Uterus (tissue), 4 donors: ENCODE data around the gene NOP16. TPM values are rescaled to one million over a fixed set of nuclear protein-coding genes. Genes with fewer than 3 reads are reported as not detected.

ENCODE experiments used
- DNase-seq, 2 donors: peaks; one replicate each; pipeline ENCODE4 v3.0.0-alpha.2; 2019 to 2020
- H3K27ac ChIP-seq, 2 donors: fragments of 200-600 bp; sonication (generic); 1 replicate in 1 of 2; 2 replicates in 1 of 2; pipeline ENCODE4 v1.5.1; 2016 to 2018
- H3K27me3 ChIP-seq, 2 donors: fragments of 200-600 bp; sonication (generic); one replicate each; pipeline ENCODE4 v1.5.1; 2018 to 2019; ENCODE audit warnings: control low read depth in 1 of 2
- H3K36me3 ChIP-seq, 2 donors: fragments of 200-600 bp; sonication (generic); one replicate each; pipeline ENCODE4 v1.5.1; 2019; ENCODE audit warnings: control low read depth in 1 of 2
- H3K4me1 ChIP-seq, 2 donors: fragments of 200-600 bp; sonication (generic); one replicate each; pipeline ENCODE4 v1.5.1; 2018 to 2019; ENCODE audit warnings: control low read depth in 1 of 2
- H3K4me3 ChIP-seq, 2 donors: fragments of 200-600 bp; sonication (generic); 1 replicate in 1 of 2; 2 replicates in 1 of 2; pipeline ENCODE4 v1.5.1; 2018 to 2019; ENCODE audit warnings: mild to moderate bottlenecking in 1 of 2
- H3K9me3 ChIP-seq, 2 donors: fragments of 200-600 bp; sonication (generic); one replicate each; pipeline ENCODE4 v1.5.1; 2019; ENCODE audit warnings: control low read depth in 1 of 2
- POLR2A ChIP-seq, 2 donors: fragments of 450-650 bp; IDR thresholded peaks; one replicate each; pipeline ENCODE4 v1.6.1; 2016; ENCODE audit warnings: antibody characterized with exemption in 2 of 2, mild to moderate bottlenecking in 1 of 2, moderate library complexity in 1 of 2
- intact Hi-C: fragments of 100-400 bp; cut with DNase I; formaldehyde crosslinking; loops from one replicate; pipeline ENCODE4 v1.15.1; 2023; ENCODE audit warnings: low total_unique reads
- total RNA-seq, 4 donors: library from RNA; depleted of rRNA in 3 of 4; stranded (reverse); fragments of >200 nt in 3 of 4; gene quantifications; one replicate each; pipeline versions ENCODE4 v1.1.0 to v1.2.4, GENCODE V29; 2014 to 2023
- TF ChIP-seq, protein P1 (sequence below), 4 experiments: fragments of 200-600 bp in 2 of 4; fragments of 450-650 bp in 2 of 4; sonication (generic) in 2 of 4; IDR thresholded peaks; one replicate each; pipeline ENCODE4 v1.5.1; 2016 to 2019; ENCODE audit warnings: antibody characterized with exemption in 4 of 4, mild to moderate bottlenecking in 2 of 4, moderate library complexity in 1 of 4
- donor health status: DM: yes; HTN: yes; CAD: no.

Gene NOP16
- total RNA-seq, 4 donors from 2014 or later, result 0.51 to 17.8 (median 7.9) TPM

DNA sequence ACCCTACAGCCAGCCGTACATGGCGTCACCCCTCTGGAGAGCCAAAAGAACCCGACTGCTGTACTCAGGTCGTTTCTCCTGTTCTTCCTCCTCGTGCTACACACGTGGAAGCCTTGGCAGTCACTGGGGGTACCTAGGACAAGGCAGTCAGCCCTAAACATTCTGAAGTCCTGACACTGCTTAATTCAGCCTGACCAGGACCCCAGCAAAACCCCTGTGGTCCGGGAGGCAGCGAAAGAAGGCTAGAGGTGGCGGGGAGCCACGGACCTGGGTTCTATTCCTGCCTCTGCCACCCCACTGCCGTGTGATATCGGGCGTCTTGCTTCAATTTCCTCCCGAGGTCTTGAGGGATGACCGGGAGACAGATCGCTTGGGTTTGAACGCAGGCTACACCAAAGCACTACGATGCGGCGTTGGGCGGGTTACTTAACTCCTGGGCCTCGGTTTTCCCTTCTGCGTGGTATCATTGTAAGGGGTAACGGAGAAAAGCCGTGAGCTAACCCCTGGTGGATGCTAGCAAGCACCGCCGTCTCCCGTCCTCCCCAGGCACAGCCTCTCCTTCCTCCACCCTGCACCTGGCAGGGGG lies 23.5 kb downstream of the NOP16 start:
- H3K4me3 ChIP-seq, result peak overlapping the region; percentile 34 to 70
- TF ChIP-seq POLR2A (IDR thresholded peaks at IDR 0.05), result no peak
- TF ChIP-seq, protein P1, sequence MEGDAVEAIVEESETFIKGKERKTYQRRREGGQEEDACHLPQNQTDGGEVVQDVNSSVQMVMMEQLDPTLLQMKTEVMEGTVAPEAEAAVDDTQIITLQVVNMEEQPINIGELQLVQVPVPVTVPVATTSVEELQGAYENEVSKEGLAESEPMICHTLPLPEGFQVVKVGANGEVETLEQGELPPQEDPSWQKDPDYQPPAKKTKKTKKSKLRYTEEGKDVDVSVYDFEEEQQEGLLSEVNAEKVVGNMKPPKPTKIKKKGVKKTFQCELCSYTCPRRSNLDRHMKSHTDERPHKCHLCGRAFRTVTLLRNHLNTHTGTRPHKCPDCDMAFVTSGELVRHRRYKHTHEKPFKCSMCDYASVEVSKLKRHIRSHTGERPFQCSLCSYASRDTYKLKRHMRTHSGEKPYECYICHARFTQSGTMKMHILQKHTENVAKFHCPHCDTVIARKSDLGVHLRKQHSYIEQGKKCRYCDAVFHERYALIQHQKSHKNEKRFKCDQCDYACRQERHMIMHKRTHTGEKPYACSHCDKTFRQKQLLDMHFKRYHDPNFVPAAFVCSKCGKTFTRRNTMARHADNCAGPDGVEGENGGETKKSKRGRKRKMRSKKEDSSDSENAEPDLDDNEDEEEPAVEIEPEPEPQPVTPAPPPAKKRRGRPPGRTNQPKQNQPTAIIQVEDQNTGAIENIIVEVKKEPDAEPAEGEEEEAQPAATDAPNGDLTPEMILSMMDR (IDR thresholded peaks at IDR 0.05), result no peak
- no peak for DNase-seq
- no peaks in the 10 kb centered on the region for H3K36me3 ChIP-seq
- peak overlapping the region; percentile 44 to 76 for H3K27ac ChIP-seq
- intact Hi-C loops, result no loop called here
- no peaks in the 10 kb centered on the region for H3K9me3 ChIP-seq
- peaks cover 0 to under 1% of the 10 kb centered on the region in 2 donors for H3K4me1 ChIP-seq
- H3K27me3 ChIP-seq, result no peaks in the 10 kb centered on the region

DNA sequence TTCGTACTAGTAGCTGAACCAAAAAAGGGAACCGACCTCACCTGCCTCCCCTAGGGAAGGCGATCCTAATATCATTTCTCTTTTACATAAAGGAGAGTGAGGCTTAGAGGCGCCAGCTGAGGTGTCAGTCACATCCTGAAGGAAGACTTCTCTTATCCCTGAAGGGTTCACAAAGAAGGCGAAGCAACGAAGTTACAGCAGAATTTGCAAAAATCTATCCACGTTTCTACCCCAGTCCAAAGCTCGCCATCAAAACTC lies 26.2 kb downstream of the NOP16 start:
- Histone ChIP-seq H3K36me3 (no peaks in the 10 kb centered on the region), H3K4me1 (peaks cover 0 to 4% of the 10 kb centered on the region in 2 donors), H3K27ac (peak overlapping the region; percentile 70 to 83), H3K27me3 (no peaks in the 10 kb centered on the region), H3K4me3 (peak overlapping the region in 1 of 2 donors; percentile 76), H3K9me3 (no peaks in the 10 kb centered on the region)
- no peak for TF ChIP-seq POLR2A (IDR thresholded peaks at IDR 0.05)
- TF ChIP-seq, protein P1 (IDR thresholded peaks at IDR 0.05), result no peak
- no peak for DNase-seq
- intact Hi-C loops, result no loop called here

DNA sequence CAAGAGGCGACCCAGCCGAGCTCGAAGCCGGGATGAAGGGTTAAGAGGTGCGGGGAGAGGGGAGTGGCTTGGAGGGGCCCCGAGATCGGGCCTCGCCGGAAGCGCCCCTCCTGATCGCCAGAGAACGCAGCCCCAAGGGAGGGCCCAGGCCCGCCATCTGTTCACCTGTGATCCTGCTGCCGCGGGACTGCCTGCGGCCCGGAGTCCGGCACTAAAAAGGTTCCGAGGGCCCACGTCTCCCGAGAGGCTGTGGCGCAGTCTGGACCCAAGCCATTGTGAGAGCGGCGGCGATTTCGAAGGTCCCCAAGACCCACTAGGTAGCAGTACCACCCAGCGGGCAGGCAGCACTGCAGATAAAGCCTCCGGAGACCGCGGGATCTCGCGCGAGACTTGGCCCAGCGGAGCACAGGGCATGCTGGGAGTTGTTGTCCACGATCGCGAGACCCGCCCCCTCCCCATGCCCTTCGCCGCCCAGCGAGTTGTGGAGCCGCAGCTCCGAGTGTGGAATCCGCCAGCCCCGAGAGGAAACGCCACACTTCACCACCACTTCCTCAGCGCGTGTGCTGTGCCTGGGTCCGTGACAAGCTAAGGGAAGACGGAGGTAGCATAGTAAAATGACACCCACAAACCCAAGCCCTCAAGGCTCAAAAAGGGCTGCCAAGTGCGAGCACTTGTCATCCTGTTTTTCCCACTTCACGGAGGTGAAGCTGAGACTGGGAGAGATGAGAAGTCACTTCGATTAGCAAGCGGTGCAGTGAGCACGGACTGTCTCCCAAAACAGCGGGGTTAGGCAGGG lies 26.8 kb downstream of the NOP16 start, which contains the start of gene KIAA1191:
KIAA1191 (minus strand) TSS at position 328 of the 796 bp plus-strand sequence. CDS start 2,256 bp downstream, outside the sequence.
- intact Hi-C loops, result no loop called here
- DNase-seq, result peak; percentile 91 to 94

DNA sequence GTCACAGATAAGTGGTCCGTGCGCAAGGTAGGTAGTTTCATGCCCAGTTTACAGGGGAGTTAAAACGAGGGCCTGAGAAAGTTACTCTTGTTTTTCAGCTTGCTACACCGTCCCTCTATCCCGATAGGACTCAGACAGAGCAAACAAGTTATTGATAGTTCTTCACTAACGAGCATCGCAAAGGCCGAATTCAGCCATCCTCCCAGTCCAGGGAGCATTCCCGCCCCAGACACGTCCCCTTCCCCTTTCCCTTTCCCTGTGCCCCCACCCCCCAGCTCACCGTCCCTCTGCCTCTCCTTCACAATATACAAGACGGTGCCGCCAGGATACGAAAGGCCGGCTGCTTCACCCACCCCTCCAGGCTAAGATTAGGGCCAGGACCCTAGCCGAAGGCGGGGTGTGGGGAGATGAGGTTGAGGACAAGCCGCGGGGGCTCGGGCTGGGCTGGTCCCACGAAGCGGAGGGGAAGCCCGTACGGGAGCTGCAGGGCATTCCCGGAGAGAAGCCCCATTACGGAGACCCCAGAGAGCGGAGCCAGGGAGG lies 27.4 kb downstream of the NOP16 start:
- TF ChIP-seq, protein P1 (IDR thresholded peaks at IDR 0.05), result no peak
- no peak for TF ChIP-seq POLR2A (IDR thresholded peaks at IDR 0.05)
- intact Hi-C loops, result no loop called here

More for the DNA sequence above, 26.8 kb downstream of the NOP16 start, which contains the start of gene KIAA1191:
- peak; percentile 83 to 86 for TF ChIP-seq POLR2A (IDR thresholded peaks at IDR 0.05)
- TF ChIP-seq, protein P1 (IDR thresholded peaks at IDR 0.05), result peak in 3 of 4 experiments; percentile 30 to 46 (median 31)
- no peaks in the 10 kb centered on the region for H3K27me3 ChIP-seq
- no peaks in the 10 kb centered on the region for H3K9me3 ChIP-seq
- peak within 1 kb of the TSS; percentile 76 to 99 for H3K4me3 ChIP-seq
- H3K36me3 ChIP-seq, result no peaks in the 10 kb centered on the region
- H3K27ac ChIP-seq, result peak within 1 kb of the TSS; percentile 70 to 83
- peaks cover 0 to 4% of the 10 kb centered on the region in 2 donors for H3K4me1 ChIP-seq

DNA sequence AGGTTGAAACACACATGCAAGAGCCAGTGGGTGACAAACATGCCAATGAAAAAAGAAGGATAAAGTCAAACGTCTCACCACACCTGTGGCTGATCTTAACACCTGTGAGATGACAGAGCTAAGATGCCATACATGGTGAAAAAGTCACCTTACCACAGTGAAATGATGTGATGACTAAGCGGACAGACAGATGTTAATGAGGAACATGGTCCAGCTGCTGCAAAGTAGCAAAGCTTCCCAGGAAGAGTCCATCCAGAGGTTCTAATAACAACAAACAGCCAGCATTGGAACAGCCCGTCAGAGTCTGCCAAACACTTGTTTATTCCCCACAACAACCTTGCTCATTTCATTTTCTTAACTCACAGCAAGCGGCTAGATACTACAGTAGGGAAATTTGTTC lies 28.7 kb downstream of the NOP16 start:
- Histone ChIP-seq H3K27ac (no peak overlapping the region), H3K4me3 (no peak overlapping the region), H3K4me1 (peaks cover 0 to 4% of the 10 kb centered on the region in 2 donors), H3K36me3 (no peaks in the 10 kb centered on the region), H3K9me3 (no peaks in the 10 kb centered on the region), H3K27me3 (no peaks in the 10 kb centered on the region)
- intact Hi-C loops, result no loop called here
- TF ChIP-seq POLR2A (IDR thresholded peaks at IDR 0.05), result no peak
- TF ChIP-seq, protein P1 (IDR thresholded peaks at IDR 0.05), result no peak
- no peak for DNase-seq

More for the DNA sequence above, 27.4 kb downstream of the NOP16 start:
- Histone ChIP-seq H3K36me3 (no peaks in the 10 kb centered on the region), H3K4me3 (peak overlapping the region; percentile 76 to 99), H3K27me3 (no peaks in the 10 kb centered on the region), H3K4me1 (peaks cover 0 to 4% of the 10 kb centered on the region in 2 donors), H3K27ac (peak overlapping the region; percentile 70 to 83), H3K9me3 (no peaks in the 10 kb centered on the region)
- no peak for DNase-seq
